Loucy (cell line): ENCODE measurements around the gene TIMP2.

ENCODE experiments used
- H2AFZ ChIP-seq: fragments of 200-600 bp; sonication (generic); 2 replicates; pipeline ENCODE4 v1.6.0; 2016; ENCODE audit warnings: antibody characterized with exemption, mild to moderate bottlenecking, low read length, moderate library complexity
- H3F3A ChIP-seq: fragments of 200-600 bp; 2 replicates; pipeline ENCODE4 v1.6.0; 2016; ENCODE audit warnings: antibody characterized with exemption, low read depth, mild to moderate bottlenecking
- H3K27me3 ChIP-seq: fragments of 200-600 bp; sonication (generic); 2 replicates; pipeline ENCODE4 v1.6.1; 2014; ENCODE audit warnings: low read length, mild to moderate bottlenecking; ENCODE audit not compliant: insufficient read depth, poor library complexity, severe bottlenecking
- H3K36me3 ChIP-seq: fragments of 200-600 bp; sonication (generic); 2 replicates; pipeline ENCODE4 v1.6.1; 2016; ENCODE audit warnings: low read length; ENCODE audit not compliant: insufficient read depth
- H3K4me1 ChIP-seq: fragments of 200-600 bp; sonication (generic); 2 replicates; pipeline ENCODE4 v1.5.1; 2014; ENCODE audit warnings: low read length, mild to moderate bottlenecking; ENCODE audit not compliant: insufficient read depth, poor library complexity, severe bottlenecking
- H3K4me2 ChIP-seq: fragments of 200-600 bp; sonication (generic); 2 replicates; pipeline ENCODE4 v1.6.0; 2014; ENCODE audit warnings: antibody characterized with exemption, low read length, low read depth, mild to moderate bottlenecking; ENCODE audit not compliant: poor library complexity, severe bottlenecking
- H3K4me3 ChIP-seq: fragments of 200-600 bp; sonication (generic); 2 replicates; pipeline ENCODE4 v1.5.1; 2014; ENCODE audit warnings: low read length, mild to moderate bottlenecking, mixed read lengths; ENCODE audit not compliant: poor library complexity, severe bottlenecking
- H3K79me2 ChIP-seq: fragments of 200-600 bp; sonication (generic); 2 replicates; pipeline ENCODE4 v1.6.1; 2014; ENCODE audit warnings: low read length; ENCODE audit not compliant: insufficient read depth
- H3K9ac ChIP-seq: fragments of 200-600 bp; sonication (generic); 2 replicates; pipeline ENCODE4 v1.6.0; 2014; ENCODE audit warnings: mild to moderate bottlenecking, low read depth, low read length, moderate library complexity; ENCODE audit not compliant: poor library complexity, severe bottlenecking
- H3K9me2 ChIP-seq: fragments of 200-600 bp; sonication (generic); replicated peaks from 2 replicates; pipeline ENCODE4 v1.6.1; 2016; ENCODE audit warnings: low read depth, low read length, mixed read lengths
- H3K9me3 ChIP-seq: fragments of 200-600 bp; sonication (generic); 2 replicates; pipeline ENCODE4 v1.6.1; 2014; ENCODE audit warnings: mild to moderate bottlenecking, antibody characterized with exemption, low read length, low read depth; ENCODE audit not compliant: insufficient read depth
- H4K20me1 ChIP-seq: fragments of 200-600 bp; sonication (generic); 2 replicates; pipeline ENCODE4 v1.6.0; 2014; ENCODE audit warnings: antibody characterized with exemption, low read length, mild to moderate bottlenecking; ENCODE audit not compliant: insufficient read depth, poor library complexity, severe bottlenecking
- EZH2phosphoT487 ChIP-seq: fragments of 200-600 bp; IDR thresholded peaks from 2 replicates; pipeline ENCODE4 v1.6.1; 2018; ENCODE audit warnings: antibody characterized with exemption, mild to moderate bottlenecking, moderate library complexity, borderline replicate concordance
- TF ChIP-seq, protein P1 (sequence below): fragments of 200-600 bp; sonication (generic); conservative IDR thresholded peaks from 2 replicates; pipeline ENCODE4 v1.5.1; 2014; ENCODE audit warnings: mild to moderate bottlenecking, antibody characterized with exemption, low read length

The TIMP2 gene

DNA sequence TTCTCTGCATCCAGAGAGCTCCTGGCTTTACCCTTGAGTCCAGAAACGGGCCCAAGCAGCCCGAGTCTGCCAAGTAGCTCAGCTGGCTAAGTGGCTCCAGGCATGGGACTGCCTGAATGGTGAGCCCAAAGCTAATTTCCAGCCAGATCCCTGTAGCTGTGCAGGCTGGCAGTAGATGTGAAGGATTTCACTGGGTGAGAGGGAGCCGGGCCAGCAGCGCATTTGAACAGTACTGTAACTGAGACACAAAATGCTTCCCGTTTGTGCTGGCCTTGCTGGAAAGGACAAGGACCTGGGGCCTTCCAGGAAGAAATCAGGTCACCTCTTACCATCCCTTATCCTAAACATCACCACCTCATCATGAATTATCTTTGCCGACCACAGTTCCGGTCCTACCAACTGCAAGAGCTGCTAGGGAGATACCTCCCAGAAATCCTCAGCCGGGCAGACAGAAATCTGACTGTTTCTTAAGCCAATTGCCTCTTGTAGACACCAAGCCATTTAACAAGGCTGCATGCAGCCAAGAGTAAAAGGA is 3.7 kb downstream of the TIMP2 start:
- Histone ChIP-seq H3K4me3 (peak overlapping the region; percentile 75), H3K9ac (peak overlapping the region; percentile 27), H3K9me2 (no peaks in the 10 kb centered on the region), H3K4me1 (peaks cover 29% of the 10 kb centered on the region), H3K36me3 (no peaks in the 10 kb centered on the region), H3K27me3 (no peaks in the 10 kb centered on the region), H3K9me3 (no peaks in the 10 kb centered on the region), H3F3A (no peaks in the 10 kb centered on the region), H3K4me2 (peak overlapping the region; percentile 99), H3K79me2 (peaks cover 41% of the 10 kb centered on the region; the same call in 1 of the 2 replicates), H4K20me1 (no peaks in the 10 kb centered on the region), H2AFZ (no peak overlapping the region)
- TF ChIP-seq EZH2phosphoT487 = no peak
- TF ChIP-seq, protein P1, sequence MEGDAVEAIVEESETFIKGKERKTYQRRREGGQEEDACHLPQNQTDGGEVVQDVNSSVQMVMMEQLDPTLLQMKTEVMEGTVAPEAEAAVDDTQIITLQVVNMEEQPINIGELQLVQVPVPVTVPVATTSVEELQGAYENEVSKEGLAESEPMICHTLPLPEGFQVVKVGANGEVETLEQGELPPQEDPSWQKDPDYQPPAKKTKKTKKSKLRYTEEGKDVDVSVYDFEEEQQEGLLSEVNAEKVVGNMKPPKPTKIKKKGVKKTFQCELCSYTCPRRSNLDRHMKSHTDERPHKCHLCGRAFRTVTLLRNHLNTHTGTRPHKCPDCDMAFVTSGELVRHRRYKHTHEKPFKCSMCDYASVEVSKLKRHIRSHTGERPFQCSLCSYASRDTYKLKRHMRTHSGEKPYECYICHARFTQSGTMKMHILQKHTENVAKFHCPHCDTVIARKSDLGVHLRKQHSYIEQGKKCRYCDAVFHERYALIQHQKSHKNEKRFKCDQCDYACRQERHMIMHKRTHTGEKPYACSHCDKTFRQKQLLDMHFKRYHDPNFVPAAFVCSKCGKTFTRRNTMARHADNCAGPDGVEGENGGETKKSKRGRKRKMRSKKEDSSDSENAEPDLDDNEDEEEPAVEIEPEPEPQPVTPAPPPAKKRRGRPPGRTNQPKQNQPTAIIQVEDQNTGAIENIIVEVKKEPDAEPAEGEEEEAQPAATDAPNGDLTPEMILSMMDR = no peak

DNA sequence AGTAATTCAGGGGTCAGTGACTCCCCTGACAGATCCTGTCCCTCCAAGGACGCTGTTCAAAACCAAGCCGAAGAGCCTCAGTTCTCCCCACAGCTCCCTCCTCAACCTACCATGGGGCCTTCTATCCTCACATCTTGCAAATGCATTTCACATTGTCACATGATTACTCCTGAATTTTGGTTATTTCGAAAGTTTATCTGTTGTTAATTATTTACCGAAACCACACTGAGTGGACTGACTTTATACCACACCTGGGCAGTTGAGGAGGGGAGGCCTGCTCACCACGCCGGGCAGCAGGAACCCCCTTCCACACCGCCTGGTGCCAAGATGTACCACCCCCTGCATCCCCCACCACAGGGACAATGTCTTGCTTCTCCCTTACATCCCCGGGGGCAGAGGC is 4.7 kb downstream of the TIMP2 start:
- Histone ChIP-seq H4K20me1 (no peaks in the 10 kb centered on the region), H3K4me2 (no peak overlapping the region), H2AFZ (no peak overlapping the region), H3K27me3 (no peaks in the 10 kb centered on the region), H3K9me3 (no peaks in the 10 kb centered on the region), H3K79me2 (peaks cover 48% of the 10 kb centered on the region; the same call in 1 of the 2 replicates), H3K4me3 (no peak overlapping the region), H3K9ac (no peak overlapping the region), H3F3A (no peaks in the 10 kb centered on the region), H3K4me1 (peaks cover 24% of the 10 kb centered on the region), H3K9me2 (no peaks in the 10 kb centered on the region), H3K36me3 (no peaks in the 10 kb centered on the region)
- TF ChIP-seq, protein P1 = no peak
- TF ChIP-seq EZH2phosphoT487 = no peak

DNA sequence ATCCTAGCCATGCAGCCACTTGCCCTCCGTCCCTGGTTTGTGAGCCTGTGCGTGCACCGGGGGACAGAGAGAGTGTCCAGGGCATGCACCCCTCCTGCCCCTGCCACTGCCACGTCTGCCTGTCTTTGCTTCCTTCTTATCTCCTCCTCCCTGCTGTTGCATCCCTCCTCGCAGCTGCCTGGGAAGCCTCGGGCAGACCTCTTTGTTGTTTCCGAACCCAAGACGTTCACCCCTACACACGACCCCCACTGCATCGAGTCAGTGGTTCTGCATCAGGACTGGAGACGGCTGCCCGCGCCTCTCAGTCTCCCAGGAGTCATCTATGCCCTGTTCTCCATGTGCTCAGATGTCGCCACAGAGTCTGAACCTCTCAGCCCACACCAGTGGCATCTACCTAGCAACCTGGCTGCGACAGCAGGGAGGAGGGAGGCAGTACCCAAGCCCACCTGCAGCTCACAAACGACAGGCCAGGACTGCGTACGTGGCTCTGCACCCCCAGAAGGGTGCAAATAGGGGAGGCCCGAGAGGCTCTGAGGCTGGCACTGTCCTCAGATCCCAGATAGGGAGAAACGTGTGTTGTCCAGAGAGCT is 5.2 kb downstream of the TIMP2 start:
- TF ChIP-seq, protein P1 = no peak
- no peak for TF ChIP-seq EZH2phosphoT487
- Histone ChIP-seq H3K9me2 (no peaks in the 10 kb centered on the region), H3K79me2 (peaks cover 48% of the 10 kb centered on the region; the same call in 1 of the 2 replicates), H3F3A (no peaks in the 10 kb centered on the region), H3K9ac (no peak overlapping the region), H4K20me1 (no peaks in the 10 kb centered on the region), H3K4me2 (no peak overlapping the region), H3K36me3 (no peaks in the 10 kb centered on the region), H3K4me3 (no peak overlapping the region), H2AFZ (no peak overlapping the region), H3K4me1 (peaks cover 23% of the 10 kb centered on the region), H3K9me3 (no peaks in the 10 kb centered on the region), H3K27me3 (no peaks in the 10 kb centered on the region)
